Measurements from ENCODE around the gene ENOPH1. TPM values are rescaled to one million over a fixed set of nuclear protein-coding genes. Genes with fewer than 3 reads are reported as not detected.
"Not testable (repeated sequence)": the region's sequence is repeated elsewhere in the genome, so short reads cannot be mapped to it uniquely, and the experiment has no call there.

ENOPH1 gene
- total and polyA plus RNA-seq, 5 donors = 15.1 to 20.1 (median 16.0) TPM

- H3K27me3 ChIP-seq (ENCODE audit: control insufficient read depth, insufficient read depth) = no peaks in the 10 kb centered on the region
- intact Hi-C loops (cut with DNase I) = no loop called here
- no peak overlapping the region for H3K27ac ChIP-seq (ENCODE audit: low read length)
- H3K4me1 ChIP-seq (ENCODE audit: control insufficient read depth, insufficient read depth, low read length) = peaks cover 1% of the 10 kb centered on the region
- H3K9me3 ChIP-seq (ENCODE audit: control insufficient read depth, low read length) = no peaks in the 10 kb centered on the region
- ATAC-seq = no peak
- DNase-seq = no peak
- H3K4me3 ChIP-seq (ENCODE audit: low read length) = no peak overlapping the region
- 79% methylated on average over 1 of the region's 1 CpG for WGBS
Observed at GRCh38 chr4:82398263-82398662, 32.1 kb upstream of the ENOPH1 start.

- ATAC-seq (no peak), DNase-seq (no peak)
- no peaks in the 10 kb centered on the region for H3K27me3 ChIP-seq (ENCODE audit: control insufficient read depth, insufficient read depth)
- 92% methylated on average over 7 of the region's 7 CpGs for WGBS
- intact Hi-C loops (cut with DNase I) = no loop called here
- peaks cover 1% of the 10 kb centered on the region for H3K4me1 ChIP-seq (ENCODE audit: control insufficient read depth, insufficient read depth, low read length)
- H3K27ac ChIP-seq (ENCODE audit: low read length) = no peak overlapping the region
- H3K4me3 ChIP-seq (ENCODE audit: low read length) = no peak overlapping the region
- no peaks in the 10 kb centered on the region for H3K9me3 ChIP-seq (ENCODE audit: control insufficient read depth, low read length)
Observed at GRCh38 chr4:82401600-82401999, 28.8 kb upstream of the ENOPH1 start.

- Histone ChIP-seq H3K27me3 (ENCODE audit: control insufficient read depth, insufficient read depth) (no peaks in the 10 kb centered on the region), H3K4me1 (ENCODE audit: control insufficient read depth, insufficient read depth, low read length) (peaks cover 1% of the 10 kb centered on the region), H3K9me3 (ENCODE audit: control insufficient read depth, low read length) (no peaks in the 10 kb centered on the region), H3K27ac (ENCODE audit: low read length) (no peak overlapping the region), H3K4me3 (ENCODE audit: low read length) (no peak overlapping the region)
- 85% methylated on average over 17 of the region's 17 CpGs for WGBS
- peak in 1 of 2 donors; percentile 14 for ATAC-seq
- DNase-seq = no peak
- intact Hi-C loops (cut with DNase I) = no loop called here
Observed at GRCh38 chr4:82402196-82402775, 28.1 kb upstream of the ENOPH1 start.

GRCh38 chr4:82403725-82404124, 26.7 kb upstream of the ENOPH1 start:
- 53% methylated on average over 1 of the region's 1 CpG for WGBS
- no peaks in the 10 kb centered on the region for H3K9me3 ChIP-seq (ENCODE audit: control insufficient read depth, low read length)
- ATAC-seq = no peak
- H3K4me3 ChIP-seq (ENCODE audit: low read length) = no peak overlapping the region
- intact Hi-C loops (cut with DNase I) = no loop called here
- no peaks in the 10 kb centered on the region for H3K4me1 ChIP-seq (ENCODE audit: control insufficient read depth, insufficient read depth, low read length)
- no peaks in the 10 kb centered on the region for H3K27me3 ChIP-seq (ENCODE audit: control insufficient read depth, insufficient read depth)
- no peak for DNase-seq
- H3K27ac ChIP-seq (ENCODE audit: low read length) = no peak overlapping the region

- peak in 1 of 2 donors; percentile 23 for ATAC-seq
- intact Hi-C loops (cut with DNase I) = not testable (repeated sequence)
- WGBS = 88% methylated on average over 11 of the region's 11 CpGs
Observed at GRCh38 chr4:82415061-82415460, 15.3 kb upstream of the ENOPH1 start.

DNA sequence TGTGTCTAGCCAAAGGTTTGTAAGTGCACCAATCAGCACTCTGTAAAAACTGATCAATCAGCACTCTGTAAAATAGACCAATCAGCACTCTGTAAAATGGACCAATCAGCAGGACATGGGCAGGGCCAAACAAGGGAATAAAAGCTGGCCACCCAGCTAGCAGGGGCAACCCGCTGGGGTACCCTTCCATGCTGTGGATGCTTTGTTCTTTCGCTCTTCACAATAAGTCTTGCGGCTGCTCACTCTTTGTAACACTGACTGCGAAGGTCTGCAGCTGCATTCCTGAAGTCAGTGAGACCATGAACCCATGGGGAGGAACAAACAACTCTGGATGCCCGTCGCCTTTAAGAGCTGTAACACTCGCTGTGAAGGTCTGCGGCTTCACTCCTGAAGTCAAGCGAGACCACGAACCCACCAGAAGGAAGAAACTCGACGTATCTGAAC, 14.4 kb upstream of the ENOPH1 start:
- no peak overlapping the region for H3K27ac ChIP-seq (ENCODE audit: low read length)
- intact Hi-C loops (cut with DNase I) = no loop called here
- WGBS = 90% methylated on average over 12 of the region's 12 CpGs
- DNase-seq = no peak
- H3K27me3 ChIP-seq (ENCODE audit: control insufficient read depth, insufficient read depth) = no peaks in the 10 kb centered on the region
- H3K9me3 ChIP-seq (ENCODE audit: control insufficient read depth, low read length) = no peaks in the 10 kb centered on the region
- H3K4me1 ChIP-seq (ENCODE audit: control insufficient read depth, insufficient read depth, low read length) = no peaks in the 10 kb centered on the region
- no peak for ATAC-seq
- H3K4me3 ChIP-seq (ENCODE audit: low read length) = no peak overlapping the region

More at GRCh38 chr4:82415061-82415460, 15.3 kb upstream of the ENOPH1 start:
- DNase-seq; H3K9me3 ChIP-seq (ENCODE audit: control insufficient read depth, low read length); H3K27me3 ChIP-seq (ENCODE audit: control insufficient read depth, insufficient read depth); H3K4me3 ChIP-seq (ENCODE audit: low read length); H3K27ac ChIP-seq (ENCODE audit: low read length); H3K4me1 ChIP-seq (ENCODE audit: control insufficient read depth, insufficient read depth, low read length): not testable (repeated sequence)

DNA sequence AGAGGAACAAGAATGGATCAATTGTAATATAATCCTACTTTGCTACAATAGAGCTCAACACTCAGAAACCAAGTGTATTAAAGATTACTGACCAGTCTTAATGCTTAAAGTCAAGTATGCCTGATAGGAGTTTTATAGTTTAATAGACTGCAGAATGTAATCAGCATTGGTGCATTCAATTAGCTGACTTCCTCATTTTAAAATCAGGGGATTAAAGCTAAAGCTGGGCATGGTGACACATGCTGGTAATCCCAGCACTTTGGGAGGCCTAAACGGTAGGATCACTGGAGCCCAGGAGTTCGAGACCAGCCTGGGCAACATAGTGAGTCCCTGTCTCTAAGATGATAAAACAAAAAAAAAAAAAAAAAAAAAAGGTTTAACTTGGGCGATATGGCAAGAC, 10.9 kb upstream of the ENOPH1 start:
- Histone ChIP-seq H3K9me3 (ENCODE audit: control insufficient read depth, low read length) (no peaks in the 10 kb centered on the region), H3K4me1 (ENCODE audit: control insufficient read depth, insufficient read depth, low read length) (no peaks in the 10 kb centered on the region), H3K4me3 (ENCODE audit: low read length) (no peak overlapping the region), H3K27me3 (ENCODE audit: control insufficient read depth, insufficient read depth) (no peaks in the 10 kb centered on the region), H3K27ac (ENCODE audit: low read length) (no peak overlapping the region)
- no peak for DNase-seq
- 69% methylated on average over 3 of the region's 3 CpGs for WGBS
- no peak for ATAC-seq
- intact Hi-C loops (cut with DNase I) = no loop called here

- no peak for DNase-seq
- Histone ChIP-seq H3K27me3 (ENCODE audit: control insufficient read depth, insufficient read depth) (no peaks in the 10 kb centered on the region), H3K27ac (ENCODE audit: low read length) (no peak overlapping the region), H3K4me3 (ENCODE audit: low read length) (no peak overlapping the region), H3K9me3 (ENCODE audit: control insufficient read depth, low read length) (no peaks in the 10 kb centered on the region), H3K4me1 (ENCODE audit: control insufficient read depth, insufficient read depth, low read length) (no peaks in the 10 kb centered on the region)
- peak; percentile 43 to 46 for ATAC-seq
- intact Hi-C loops (cut with DNase I) = loop anchor here in 1 of 4 donors (10.0 kb wide), 1 partner anchor 47 kb away; the partner anchor contains the start of gene HNRNPD
- WGBS = 79% methylated on average over 13 of the region's 13 CpGs
Observed at GRCh38 chr4:82421796-82422560, 8.4 kb upstream of the ENOPH1 start.

DNA sequence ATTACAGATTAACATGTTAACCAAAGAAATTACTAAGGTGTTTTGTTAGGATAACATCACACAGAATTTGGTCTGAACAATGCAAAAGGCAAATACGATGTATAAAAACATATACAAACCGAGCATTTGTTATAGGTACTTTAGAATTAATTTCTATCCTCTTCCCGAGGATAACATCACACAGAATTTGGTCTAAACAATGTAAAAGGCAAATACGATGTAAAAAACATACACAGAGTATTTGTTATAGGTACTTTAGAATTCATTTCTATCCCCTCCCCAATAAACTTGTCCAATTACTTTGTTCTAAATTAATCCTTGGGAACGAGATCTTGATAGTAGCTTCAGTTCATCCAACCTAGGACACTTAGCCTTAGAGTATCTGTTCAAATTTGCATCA, 7.8 kb upstream of the ENOPH1 start:
- H3K27me3 ChIP-seq (ENCODE audit: control insufficient read depth, insufficient read depth) = no peaks in the 10 kb centered on the region
- no peak overlapping the region for H3K4me3 ChIP-seq (ENCODE audit: low read length)
- no peak for ATAC-seq
- no peak for DNase-seq
- no peak overlapping the region for H3K27ac ChIP-seq (ENCODE audit: low read length)
- H3K9me3 ChIP-seq (ENCODE audit: control insufficient read depth, low read length) = no peaks in the 10 kb centered on the region
- intact Hi-C loops (cut with DNase I) = loop anchor here in 1 of 4 donors (10.0 kb wide), 1 partner anchor 48 kb away; the partner anchor contains the start of gene HNRNPD
- 84% methylated on average over 5 of the region's 5 CpGs for WGBS
- no peaks in the 10 kb centered on the region for H3K4me1 ChIP-seq (ENCODE audit: control insufficient read depth, insufficient read depth, low read length)

DNA sequence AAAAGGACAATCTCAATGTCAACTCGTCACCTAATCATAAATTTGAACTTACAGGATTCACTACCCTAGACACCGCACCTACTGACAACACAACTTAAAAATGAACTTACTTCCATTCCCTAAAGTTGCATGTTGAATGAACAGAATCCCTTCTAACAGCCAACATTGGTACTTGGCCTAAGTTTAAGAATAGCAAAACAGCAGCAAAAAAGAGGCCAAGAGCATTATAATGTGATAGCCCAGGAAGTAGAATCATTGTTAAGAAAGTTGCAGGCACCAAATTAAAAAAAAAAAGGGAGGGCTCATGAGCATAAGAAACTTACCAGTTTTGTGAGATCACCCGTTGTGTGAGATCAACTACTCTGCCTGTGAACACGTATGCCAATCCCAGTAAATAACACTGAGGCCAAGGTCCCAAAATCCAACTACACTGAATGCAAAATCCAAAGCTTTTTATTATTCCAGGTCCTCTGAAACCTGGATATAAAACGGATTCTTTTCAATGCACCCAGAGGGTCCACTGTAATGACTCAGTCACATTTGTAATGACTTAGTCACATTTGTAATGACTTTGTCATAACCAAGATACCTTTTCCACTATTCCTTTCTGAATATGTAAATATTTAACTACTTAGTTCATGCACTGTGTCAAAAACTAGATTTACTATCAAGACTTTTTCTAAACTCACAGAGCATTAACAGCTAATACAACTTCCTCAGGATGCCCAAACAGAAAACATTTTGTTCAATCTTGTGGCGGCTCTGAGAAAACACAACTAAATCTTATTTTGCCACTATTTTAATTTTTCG, 6.9 kb upstream of the ENOPH1 start:
- Histone ChIP-seq H3K27ac (ENCODE audit: low read length) (no peak overlapping the region), H3K4me1 (ENCODE audit: control insufficient read depth, insufficient read depth, low read length) (no peaks in the 10 kb centered on the region), H3K27me3 (ENCODE audit: control insufficient read depth, insufficient read depth) (no peaks in the 10 kb centered on the region), H3K4me3 (ENCODE audit: low read length) (no peak overlapping the region), H3K9me3 (ENCODE audit: control insufficient read depth, low read length) (no peaks in the 10 kb centered on the region)
- intact Hi-C loops (cut with DNase I) = loop anchor here in 1 of 4 donors (10.0 kb wide), 1 partner anchor 49 kb away; the partner anchor contains the start of gene HNRNPD
- WGBS = 81% methylated on average over 7 of the region's 7 CpGs
- ATAC-seq (no peak), DNase-seq (no peak)

DNA sequence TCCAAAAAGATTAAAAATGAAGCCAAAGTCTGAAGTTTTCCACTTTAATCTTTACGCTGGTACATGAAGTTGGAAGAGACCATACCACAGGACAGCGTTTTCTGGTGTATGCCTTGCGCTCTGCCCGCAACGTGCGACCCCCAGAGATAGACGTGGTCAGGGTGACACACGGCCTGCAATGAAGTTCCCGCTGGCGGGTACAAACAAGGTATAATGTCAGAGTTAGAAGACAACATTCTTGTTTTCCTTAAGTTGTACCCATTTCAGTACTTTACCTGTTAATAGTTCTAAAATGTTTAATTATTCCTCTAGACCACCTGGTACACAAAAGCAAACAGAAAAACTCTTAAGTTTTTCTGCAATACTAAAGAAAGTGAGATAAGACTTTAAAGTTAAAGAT, 4.9 kb upstream of the ENOPH1 start:
- H3K27ac ChIP-seq (ENCODE audit: low read length) = no peak overlapping the region
- no peaks in the 10 kb centered on the region for H3K9me3 ChIP-seq (ENCODE audit: control insufficient read depth, low read length)
- H3K27me3 ChIP-seq (ENCODE audit: control insufficient read depth, insufficient read depth) = no peaks in the 10 kb centered on the region
- ATAC-seq (no peak), DNase-seq (no peak)
- no peak overlapping the region for H3K4me3 ChIP-seq (ENCODE audit: low read length)
- intact Hi-C loops (cut with DNase I) = loop anchor here in 3 of 4 donors (5.0 to 10.0 kb wide), 3 partner anchors 48 to 53 kb away; partner anchors contain the start of gene HNRNPD (in 2 of the 3)
- 83% methylated on average over 10 of the region's 10 CpGs for WGBS
- H3K4me1 ChIP-seq (ENCODE audit: control insufficient read depth, insufficient read depth, low read length) = no peaks in the 10 kb centered on the region
